SKM-1 (cell line): ENCODE measurements around the gene TEX264.
"Not testable (repeated sequence)": the region's sequence is repeated elsewhere in the genome, so short reads cannot be mapped to it uniquely, and the experiment has no call there.

Experiments used
- DNase-seq: peaks from one replicate; lab custom pipeline; 2025; ENCODE audit not compliant: unreplicated experiment; lab: John Stamatoyannopoulos, UW

TEX264 gene

GRCh38 chr3:51670823-51671733, at the start of gene TEX264:
TSS of gene TEX264 (plus strand) at chr3:51671252. CDS start at chr3:51674305, 3,053 bp downstream.
- peak; percentile 76 for DNase-seq

- no peak for DNase-seq
Observed at GRCh38 chr3:51622413-51622812, 48.6 kb upstream of the TEX264 start.

- no peak for DNase-seq
Observed at GRCh38 chr3:51622868-51623267, 48.2 kb upstream of the TEX264 start.

- DNase-seq = no peak
Observed at GRCh38 chr3:51630513-51630912, 40.5 kb upstream of the TEX264 start.

GRCh38 chr3:51637144-51637940, 33.7 kb upstream of the TEX264 start:
- DNase-seq = no peak

GRCh38 chr3:51637941-51638471, 33.0 kb upstream of the TEX264 start:
- peak; percentile 65 for DNase-seq

- DNase-seq = no peak
Observed at GRCh38 chr3:51642462-51642861, 28.6 kb upstream of the TEX264 start.

GRCh38 chr3:51646091-51646490, 25.0 kb upstream of the TEX264 start:
- DNase-seq = no peak

- not testable (repeated sequence) for DNase-seq
Observed at GRCh38 chr3:51652103-51652502, 18.9 kb upstream of the TEX264 start.

- DNase-seq = not testable (repeated sequence)
Observed at GRCh38 chr3:51653409-51653808, 17.6 kb upstream of the TEX264 start.

- peak; percentile 39 for DNase-seq
Observed at GRCh38 chr3:51657234-51657633, 13.8 kb upstream of the TEX264 start.

GRCh38 chr3:51659942-51660341, 11.1 kb upstream of the TEX264 start:
- no peak for DNase-seq

GRCh38 chr3:51662456-51662855, 8.6 kb upstream of the TEX264 start:
- no peak for DNase-seq

- no peak for DNase-seq
Observed at GRCh38 chr3:51668756-51669155, 2.3 kb upstream of the TEX264 start.

GRCh38 chr3:51669241-51670052, 1.6 kb upstream of the TEX264 start:
- DNase-seq = peak; percentile 60

GRCh38 chr3:51670053-51670822, 814 bp upstream of the TEX264 start:
- no peak for DNase-seq

- peak; percentile 24 for DNase-seq
Observed at GRCh38 chr3:51671734-51672475, 853 bp downstream of the TEX264 start.

- DNase-seq = no peak
Observed at GRCh38 chr3:51673181-51673801, 2.2 kb downstream of the TEX264 start.
